Activated naive CD4-positive, alpha-beta T cell treated with anti-CD3 and anti-CD28 coated beads for 36 hours (primary cell): ENCODE results near the gene C16orf46. TPM values are rescaled to one million over a fixed set of nuclear protein-coding genes. Genes with fewer than 3 reads are reported as not detected.
"Not testable (repeated sequence)": the region's sequence is repeated elsewhere in the genome, so short reads cannot be mapped to it uniquely, and the experiment has no call there.

ENCODE experiments used
- CTCF ChIA-PET: fragments of 350-600 bp; sonication (Branson Sonifier 250); formaldehyde crosslinking; loops from one replicate; lab custom pipeline; 2021; ENCODE audit warnings: antibody characterized with exemption; lab: Charles Lee
- DNase-seq: peaks from one replicate; pipeline ENCODE4 v3.0.0-alpha.2; 2020
- H3K27ac Mint-ChIP-seq: one replicate; pipeline ENCODE4 v1.8.0; 2021; ENCODE audit warnings: mild to moderate bottlenecking, mixed read lengths
- H3K27me3 Mint-ChIP-seq: one replicate; pipeline ENCODE4 v1.8.0; 2021; ENCODE audit warnings: low read depth, mixed read lengths
- H3K36me3 Mint-ChIP-seq: one replicate; pipeline ENCODE4 v1.8.0; 2021; ENCODE audit warnings: low read depth, mixed read lengths
- H3K4me1 Mint-ChIP-seq: one replicate; pipeline ENCODE4 v1.8.0; 2021; ENCODE audit warnings: low read depth, mixed read lengths
- H3K4me3 Mint-ChIP-seq: one replicate; pipeline ENCODE4 v1.8.0; 2021; ENCODE audit warnings: mild to moderate bottlenecking, moderate library complexity, mixed read lengths
- H3K9me3 Mint-ChIP-seq: one replicate; pipeline ENCODE4 v1.8.0; 2021; ENCODE audit warnings: mixed read lengths
- intact Hi-C: fragments of 100-400 bp; cut with micrococcal nuclease; formaldehyde crosslinking; loops from one replicate; pipeline ENCODE4 v1.15.1; 2023
- total RNA-seq, 2 experiments: library from RNA; stranded (reverse); gene quantifications; one replicate each; pipeline ENCODE4 v1.2.3, GENCODE V29; 2021

The C16orf46 gene
- total RNA-seq = under 1 TPM in 1 of 2 experiments, not detected in 1; 0.74 TPM

- no peak within 1 kb of the TSS for H3K4me3 Mint-ChIP-seq
- H3K9me3 Mint-ChIP-seq = no peaks in the 10 kb centered on the region
- CTCF ChIA-PET = interaction anchor here (0.6 to 3.5 kb wide), 3 partner anchors 41 to 655 kb away, joined by 3 to 25 read pairs (median 3); partner anchors contain the start of gene ATMIN
- intact Hi-C loops = loop anchor here (1.0 to 5.0 kb wide), 8 partner anchors 19 to 660 kb away; partner anchors contain the start of genes ATMIN, CENPN, GAN and GCSH
- peak; percentile 99 for DNase-seq
- no peaks in the 10 kb centered on the region for H3K36me3 Mint-ChIP-seq
- H3K27me3 Mint-ChIP-seq = no peaks in the 10 kb centered on the region
- no peak within 1 kb of the TSS for H3K27ac Mint-ChIP-seq
- H3K4me1 Mint-ChIP-seq = peaks cover 4% of the 10 kb centered on the region
Observed at GRCh38 chr16:81077076-81077940, at the start of gene C16orf46. C16orf46 (minus strand) TSS chr16:81077238; CDS start chr16:81063955, 13,283 bp downstream.

- Mint-ChIP-seq H3K4me3 (no peak overlapping the region), H3K36me3 (no peaks in the 10 kb centered on the region), H3K9me3 (no peaks in the 10 kb centered on the region), H3K4me1 (no peaks in the 10 kb centered on the region), H3K27ac (no peak overlapping the region), H3K27me3 (no peaks in the 10 kb centered on the region)
- intact Hi-C loops = no loop called here
- CTCF ChIA-PET = no interaction called here
- no peak for DNase-seq
Observed at GRCh38 chr16:81123092-81123852, 46.2 kb upstream of the C16orf46 start.

- DNase-seq = no peak
- Mint-ChIP-seq H3K36me3 (no peaks in the 10 kb centered on the region), H3K4me3 (no peak overlapping the region), H3K27ac (no peak overlapping the region), H3K27me3 (no peaks in the 10 kb centered on the region), H3K4me1 (no peaks in the 10 kb centered on the region), H3K9me3 (no peaks in the 10 kb centered on the region)
- intact Hi-C loops = no loop called here
- CTCF ChIA-PET = no interaction called here
Observed at GRCh38 chr16:81121474-81121990, 44.5 kb upstream of the C16orf46 start.

- Mint-ChIP-seq H3K9me3 (no peaks in the 10 kb centered on the region), H3K27me3 (no peaks in the 10 kb centered on the region), H3K36me3 (no peaks in the 10 kb centered on the region), H3K4me3 (no peak overlapping the region), H3K27ac (no peak overlapping the region), H3K4me1 (no peaks in the 10 kb centered on the region)
- intact Hi-C loops = no loop called here
- DNase-seq = no peak
- CTCF ChIA-PET = interaction anchor here (0.6 kb wide), 3 partner anchors 21 to 184 kb away, joined by 3 read pairs; no protein-coding TSS in a partner anchor
Observed at GRCh38 chr16:81117436-81117835, 40.4 kb upstream of the C16orf46 start.

- CTCF ChIA-PET = interaction anchor here (0.9 kb wide), 1 partner anchor 89 kb away, joined by 3 read pairs; no protein-coding TSS in a partner anchor
- intact Hi-C loops = no loop called here
- Mint-ChIP-seq H3K4me3 (no peak overlapping the region), H3K9me3 (no peaks in the 10 kb centered on the region), H3K36me3 (no peaks in the 10 kb centered on the region), H3K4me1 (no peaks in the 10 kb centered on the region), H3K27ac (no peak overlapping the region), H3K27me3 (no peaks in the 10 kb centered on the region)
- DNase-seq = no peak
Observed at GRCh38 chr16:81116285-81116684, 39.2 kb upstream of the C16orf46 start.

- Mint-ChIP-seq H3K4me3 (no peak overlapping the region), H3K36me3 (no peaks in the 10 kb centered on the region), H3K27ac (no peak overlapping the region), H3K4me1 (no peaks in the 10 kb centered on the region), H3K27me3 (no peaks in the 10 kb centered on the region), H3K9me3 (no peaks in the 10 kb centered on the region)
- CTCF ChIA-PET = no interaction called here
- no peak for DNase-seq
- intact Hi-C loops = no loop called here
Observed at GRCh38 chr16:81112453-81112852, 35.4 kb upstream of the C16orf46 start.

GRCh38 chr16:81109274-81109673 lies 32.2 kb upstream of the C16orf46 start:
- DNase-seq, H3K9me3 Mint-ChIP-seq, H3K27me3 Mint-ChIP-seq, H3K4me1 Mint-ChIP-seq, H3K4me3 Mint-ChIP-seq, CTCF ChIA-PET, H3K27ac Mint-ChIP-seq, H3K36me3 Mint-ChIP-seq, intact Hi-C loops: not testable (repeated sequence)

- no peaks in the 10 kb centered on the region for H3K36me3 Mint-ChIP-seq
- H3K4me1 Mint-ChIP-seq = no peaks in the 10 kb centered on the region
- CTCF ChIA-PET = no interaction called here
- no peaks in the 10 kb centered on the region for H3K9me3 Mint-ChIP-seq
- intact Hi-C loops = no loop called here
- no peak overlapping the region for H3K27ac Mint-ChIP-seq
- no peak for DNase-seq
- H3K27me3 Mint-ChIP-seq = no peaks in the 10 kb centered on the region
- H3K4me3 Mint-ChIP-seq = no peak overlapping the region
Observed at GRCh38 chr16:81107511-81107910, 30.5 kb upstream of the C16orf46 start.

- H3K4me1 Mint-ChIP-seq = no peaks in the 10 kb centered on the region
- H3K9me3 Mint-ChIP-seq = no peaks in the 10 kb centered on the region
- DNase-seq = no peak
- no peak overlapping the region for H3K27ac Mint-ChIP-seq
- H3K36me3 Mint-ChIP-seq = no peaks in the 10 kb centered on the region
- intact Hi-C loops = no loop called here
- H3K27me3 Mint-ChIP-seq = no peaks in the 10 kb centered on the region
- H3K4me3 Mint-ChIP-seq = no peak overlapping the region
- CTCF ChIA-PET = no interaction called here
Observed at GRCh38 chr16:81106826-81107503, 29.9 kb upstream of the C16orf46 start.

- intact Hi-C loops = no loop called here
Observed at GRCh38 chr16:81105946-81106345, 28.9 kb upstream of the C16orf46 start.

GRCh38 chr16:81101702-81102101 lies 24.7 kb upstream of the C16orf46 start:
- H3K9me3 Mint-ChIP-seq = no peaks in the 10 kb centered on the region
- no peaks in the 10 kb centered on the region for H3K36me3 Mint-ChIP-seq
- no peaks in the 10 kb centered on the region for H3K27me3 Mint-ChIP-seq
- CTCF ChIA-PET = interaction anchor here (1.2 kb wide), 1 partner anchor 64 kb away, joined by 3 read pairs; no protein-coding TSS in a partner anchor
- no peak overlapping the region for H3K4me3 Mint-ChIP-seq
- H3K27ac Mint-ChIP-seq = no peak overlapping the region
- H3K4me1 Mint-ChIP-seq = peaks cover under 1% of the 10 kb centered on the region
- intact Hi-C loops = no loop called here
- DNase-seq = no peak

More at GRCh38 chr16:81105946-81106345, 28.9 kb upstream of the C16orf46 start:
- no peaks in the 10 kb centered on the region for H3K36me3 Mint-ChIP-seq
- DNase-seq = no peak
- H3K27ac Mint-ChIP-seq = no peak overlapping the region
- H3K4me1 Mint-ChIP-seq = no peaks in the 10 kb centered on the region
- CTCF ChIA-PET = no interaction called here
- no peaks in the 10 kb centered on the region for H3K27me3 Mint-ChIP-seq
- H3K9me3 Mint-ChIP-seq = no peaks in the 10 kb centered on the region
- H3K4me3 Mint-ChIP-seq = no peak overlapping the region

GRCh38 chr16:81099958-81100357 lies 22.9 kb upstream of the C16orf46 start:
- no peaks in the 10 kb centered on the region for H3K36me3 Mint-ChIP-seq
- H3K9me3 Mint-ChIP-seq = no peaks in the 10 kb centered on the region
- no peak overlapping the region for H3K27ac Mint-ChIP-seq
- DNase-seq = no peak
- peaks cover 5% of the 10 kb centered on the region for H3K4me1 Mint-ChIP-seq
- no peak overlapping the region for H3K4me3 Mint-ChIP-seq
- H3K27me3 Mint-ChIP-seq = no peaks in the 10 kb centered on the region
- CTCF ChIA-PET = interaction anchor here (1.4 kb wide), 1 partner anchor 176 kb away, joined by 3 read pairs; no protein-coding TSS in a partner anchor
- intact Hi-C loops = loop anchor here (5.0 kb wide), 2 partner anchors 518 to 532 kb away; no protein-coding TSS in a partner anchor
